SK-N-SH (cell line): Measurements from ENCODE around the gene ABLIM2. TPM values are rescaled to one million over a fixed set of nuclear protein-coding genes. Genes with fewer than 3 reads are reported as not detected.

ENCODE experiments used
- CTCF ChIA-PET: fragments of 300-600, 350-600 bp; formaldehyde crosslinking; extraction: SDS; loops from one replicate; lab custom pipeline; 2021; lab: Yijun Ruan, JAX
- POLR2A ChIA-PET: fragments of 350-600 bp; sonication (Branson Sonifier 250); formaldehyde crosslinking; extraction: SDS; loops from one replicate; lab custom pipeline; 2020; ENCODE audit warnings: antibody characterized with exemption, inconsistent platforms; lab: Yijun Ruan, JAX
- DNase-seq: peaks from one replicate; pipeline ENCODE4 v3.0.0; 2012
- H2AFZ ChIP-seq: fragments of 200-600 bp; sonication (generic); 2 replicates; pipeline ENCODE4 v1.8.1; 2016; ENCODE audit warnings: antibody characterized with exemption, mild to moderate bottlenecking, low read depth
- H3F3A ChIP-seq: fragments of 200-600 bp; sonication (generic); replicated peaks from 2 replicates; pipeline ENCODE3; 2016; ENCODE audit warnings: antibody characterized with exemption, mild to moderate bottlenecking; ENCODE audit not compliant: insufficient read depth
- H3K27ac ChIP-seq, 2 experiments: fragments of 200-500 bp in 1 of 2; fragments of 200-600 bp in 1 of 2; sonication (Bioruptor generic) in 1 of 2; sonication (generic), shearing (Covaris generic) in 1 of 2; 2 replicates each; pipeline versions ENCODE4 v1.5.1 to v1.6.1; 2014 to 2016; ENCODE audit warnings: low read depth in 2 of 2, inconsistent platforms in 1 of 2, low read length in 1 of 2, mild to moderate bottlenecking in 1 of 2, mixed read lengths in 1 of 2
- H3K27me3 ChIP-seq: fragments of 200-600 bp; sonication (generic), shearing (Covaris generic); 2 replicates; pipeline ENCODE4 v1.6.1; 2016; ENCODE audit warnings: mixed run types; ENCODE audit not compliant: insufficient read depth
- H3K36me3 ChIP-seq, 2 experiments: fragments of 200-500 bp in 1 of 2; fragments of 200-600 bp in 1 of 2; sonication (Bioruptor generic) in 1 of 2; sonication (generic) in 1 of 2; replicated peaks in 1 of 2; 2 replicates each; pipeline versions ENCODE3 to v1.5.1; 2014 to 2016; ENCODE audit warnings: low read length in 1 of 2, mild to moderate bottlenecking in 1 of 2; ENCODE audit not compliant: insufficient read depth in 2 of 2, control insufficient read depth in 1 of 2
- H3K4me1 ChIP-seq, 2 experiments: fragments of 200-500 bp in 1 of 2; fragments of 200-600 bp in 1 of 2; sonication (Bioruptor generic) in 1 of 2; sonication (generic), shearing (Covaris generic) in 1 of 2; 2 replicates each; pipeline versions ENCODE4 v1.5.1 to v1.6.1; 2014 to 2016; ENCODE audit warnings: low read depth in 1 of 2, low read length in 1 of 2, mixed run types in 1 of 2; ENCODE audit not compliant: insufficient read depth in 2 of 2, control insufficient read depth in 1 of 2
- H3K4me2 ChIP-seq: fragments of 200-600 bp; sonication (generic), shearing (Covaris generic); 2 replicates; pipeline ENCODE4 v1.6.1; 2017; ENCODE audit warnings: mixed run types
- H3K4me3 ChIP-seq, 2 experiments: fragments of 200-500 bp in 1 of 2; fragments of 200-600 bp in 1 of 2; sonication (Bioruptor generic) in 1 of 2; sonication (generic), shearing (Covaris generic) in 1 of 2; 2 replicates each; pipeline versions ENCODE4 v1.5.1 to v1.8.1; 2014 to 2016; ENCODE audit warnings: low read depth in 2 of 2, inconsistent platforms in 1 of 2, low read length in 1 of 2, mild to moderate bottlenecking in 1 of 2, mixed read lengths in 1 of 2, moderate library complexity in 1 of 2
- H3K79me2 ChIP-seq: fragments of 200-600 bp; sonication (generic); 2 replicates; pipeline ENCODE4 v1.8.1; 2017; ENCODE audit warnings: mild to moderate bottlenecking; ENCODE audit not compliant: insufficient read depth
- H3K9ac ChIP-seq: fragments of 200-600 bp; sonication (generic); 2 replicates; pipeline ENCODE4 v1.6.1; 2017; ENCODE audit warnings: mixed run types
- H3K9me2 ChIP-seq: fragments of 200-600 bp; sonication (generic); 2 replicates; pipeline ENCODE4 v1.6.1; 2017; ENCODE audit warnings: mixed run types
- H3K9me3 ChIP-seq: fragments of 200-600 bp; sonication (generic); 2 replicates; pipeline ENCODE4 v1.6.1; 2017; ENCODE audit warnings: mixed run types, mild to moderate bottlenecking, moderate library complexity
- H4K20me1 ChIP-seq: fragments of 200-600 bp; sonication (generic); 2 replicates; pipeline ENCODE4 v1.6.1; 2017; ENCODE audit warnings: mild to moderate bottlenecking, mixed run types; ENCODE audit not compliant: insufficient read depth
- CHD2 ChIP-seq: fragments of 150-350 bp; IDR thresholded peaks from 2 replicates; pipeline ENCODE4 v1.6.1; 2018; ENCODE audit warnings: low read length; ENCODE audit not compliant: partially characterized antibody
- EP300 ChIP-seq, 2 experiments: IDR thresholded peaks; 2 replicates each; pipeline versions ENCODE4 v1.4.0 to v1.6.1; 2012; ENCODE audit warnings: borderline replicate concordance in 1 of 2, low read depth in 1 of 2, low read length in 1 of 2
- FOSL2 ChIP-seq: IDR thresholded peaks from 2 replicates; pipeline ENCODE4 v1.4.0; 2012; ENCODE audit warnings: low read depth, mild to moderate bottlenecking, moderate library complexity, borderline replicate concordance
- FOXM1 ChIP-seq: IDR thresholded peaks from 2 replicates; pipeline ENCODE4 v1.4.0; 2012; ENCODE audit warnings: low read depth, mild to moderate bottlenecking
- GATA2 ChIP-seq: sonication (generic); formaldehyde crosslinking; IDR thresholded peaks from 2 replicates; pipeline ENCODE4 v1.5.0; 2020; ENCODE audit warnings: mild to moderate bottlenecking, missing genetic modification reagents
- MXI1 ChIP-seq: IDR thresholded peaks from 2 replicates; pipeline ENCODE4 v1.6.1; 2012; ENCODE audit warnings: mild to moderate bottlenecking, low read depth, low read length, improper control_type of control experiment
- NRF1 ChIP-seq: IDR thresholded peaks from 2 replicates; pipeline ENCODE4 v1.6.1; 2012; ENCODE audit warnings: low read depth, mild to moderate bottlenecking, low read length
- POLR2AphosphoS5 ChIP-seq: IDR thresholded peaks from 2 replicates; pipeline ENCODE4 v1.6.1; 2012; ENCODE audit warnings: low read depth, low read length
- RCOR1 ChIP-seq: fragments of 150-350 bp; IDR thresholded peaks from 2 replicates; pipeline ENCODE4 v1.6.1; 2017; ENCODE audit warnings: antibody characterized with exemption, low read length
- TAF1 ChIP-seq: IDR thresholded peaks from 2 replicates; pipeline ENCODE4 v1.6.1; 2012; ENCODE audit warnings: low read depth, mild to moderate bottlenecking, low read length, moderate library complexity, borderline replicate concordance
- YY1 ChIP-seq: IDR thresholded peaks from 2 replicates; pipeline ENCODE4 v1.4.0; 2012; ENCODE audit warnings: low read depth, mild to moderate bottlenecking
- WGBS: methylation state at CpG from one replicate; pipeline ENCODE4 v1.1.6; 2017; ENCODE audit warnings: low lambda C conversion rate; 5-methylcytosine and 5-hydroxymethylcytosine counted together
- polyA plus RNA-seq, 3 experiments: library from polyadenylated mRNA; depleted of rRNA; stranded (reverse); fragments of >200 nt; gene quantifications; 2 replicates each; pipeline ENCODE4 v1.2.3, GENCODE V29; 2012
- TF ChIP-seq, protein P1 (sequence below): IDR thresholded peaks from 2 replicates; pipeline ENCODE4 v1.4.0; 2012; ENCODE audit warnings: low read depth
- TF ChIP-seq, protein P2 (sequence below): IDR thresholded peaks from 2 replicates; pipeline ENCODE4; 2012

ABLIM2 gene
- polyA plus RNA-seq (2012; rRNA removed): 0.53 and 0.80 TPM in 2 replicates
- 0.50 and 0.66 TPM in 2 replicates for polyA plus RNA-seq (2012; cell fraction: cytosol; rRNA removed)
- polyA plus RNA-seq (2012; cell fraction: nucleus; rRNA removed): 1.1 and 4.2 TPM in 2 replicates

DNA sequence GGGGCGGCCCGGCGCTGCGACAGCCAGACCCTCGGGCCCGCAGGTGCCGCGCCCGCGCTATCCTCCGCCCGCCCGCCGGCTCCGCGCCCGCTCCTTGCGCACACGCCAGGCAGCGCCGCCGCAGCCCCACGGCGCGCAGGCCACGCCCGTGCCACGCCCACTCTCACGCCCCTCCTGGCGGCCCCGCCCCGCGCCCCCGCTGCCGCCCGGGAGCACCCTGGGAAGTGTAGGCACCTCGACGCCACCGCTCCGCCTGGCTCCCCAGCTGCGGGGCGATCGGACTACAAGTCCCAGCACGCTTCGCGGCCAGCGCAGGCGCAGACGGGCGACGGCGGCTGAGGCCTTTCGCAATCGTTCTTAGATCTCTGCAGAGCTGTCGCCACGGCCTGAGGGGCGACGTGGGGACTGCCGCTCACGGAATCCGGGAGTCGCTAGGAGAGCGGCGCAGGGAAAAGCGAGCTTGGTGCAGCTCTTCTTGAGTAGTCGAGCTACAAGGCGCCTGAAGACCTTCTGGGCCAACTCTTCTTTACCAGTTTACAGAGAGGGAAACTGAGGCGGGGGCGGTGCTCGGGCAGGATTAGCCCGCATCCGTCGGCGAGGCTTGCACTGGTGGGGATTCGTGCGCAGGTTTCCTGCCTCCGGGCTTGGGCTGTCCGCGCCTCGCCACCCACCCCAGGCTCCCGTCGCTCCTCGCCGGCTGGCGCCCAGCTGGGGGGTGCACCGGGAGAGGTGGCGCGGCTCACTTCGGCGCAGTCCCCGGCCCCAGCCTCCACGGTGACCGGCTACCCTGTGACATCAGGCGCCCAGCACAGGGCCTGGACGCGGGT is at the start of gene ABLIM2:
Gene ABLIM2, minus strand, starts transcription at position 104 of the 827 bp plus-strand sequence. CDS start 124 bp downstream, outside the sequence.
- peaks cover 0 to 21% of the 10 kb centered on the region in 2 experiments; a peak in 1 of 4 replicates for H3K4me1 ChIP-seq
- H3K36me3 ChIP-seq: no peaks in the 10 kb centered on the region
- no peaks in the 10 kb centered on the region for H3F3A ChIP-seq
- 1% methylated on average over 32 of the region's 96 CpGs for WGBS
- no peaks in the 10 kb centered on the region for H3K9me3 ChIP-seq
- no peaks in the 10 kb centered on the region for H4K20me1 ChIP-seq
- no peaks in the 10 kb centered on the region for H3K9me2 ChIP-seq
- H2AFZ ChIP-seq: peak within 1 kb of the TSS; percentile 94
- H3K27ac ChIP-seq: peak within 1 kb of the TSS in 1 of 2 experiments; percentile 58; a peak in 1 of 4 replicates
- peak within 1 kb of the TSS; percentile 57 to 86 for H3K4me3 ChIP-seq
- POLR2A ChIA-PET: no interaction called here
- peak within 1 kb of the TSS; percentile 69 for H3K9ac ChIP-seq
- TF ChIP-seq RCOR1: no peak
- TF ChIP-seq CHD2: peak; percentile 44
- TF ChIP-seq, protein P1, sequence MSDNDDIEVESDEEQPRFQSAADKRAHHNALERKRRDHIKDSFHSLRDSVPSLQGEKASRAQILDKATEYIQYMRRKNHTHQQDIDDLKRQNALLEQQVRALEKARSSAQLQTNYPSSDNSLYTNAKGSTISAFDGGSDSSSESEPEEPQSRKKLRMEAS: peak; percentile 31; the same call in 1 of the 2 replicates
- peak; percentile 89 for TF ChIP-seq GATA2 (CRISPR knock-in tag)
- peak; percentile 77 for TF ChIP-seq POLR2AphosphoS5
- TF ChIP-seq, protein P2, sequence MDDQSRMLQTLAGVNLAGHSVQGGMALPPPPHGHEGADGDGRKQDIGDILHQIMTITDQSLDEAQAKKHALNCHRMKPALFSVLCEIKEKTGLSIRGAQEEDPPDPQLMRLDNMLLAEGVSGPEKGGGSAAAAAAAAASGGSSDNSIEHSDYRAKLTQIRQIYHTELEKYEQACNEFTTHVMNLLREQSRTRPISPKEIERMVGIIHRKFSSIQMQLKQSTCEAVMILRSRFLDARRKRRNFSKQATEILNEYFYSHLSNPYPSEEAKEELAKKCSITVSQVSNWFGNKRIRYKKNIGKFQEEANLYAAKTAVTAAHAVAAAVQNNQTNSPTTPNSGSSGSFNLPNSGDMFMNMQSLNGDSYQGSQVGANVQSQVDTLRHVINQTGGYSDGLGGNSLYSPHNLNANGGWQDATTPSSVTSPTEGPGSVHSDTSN: no peak; the same call in 1 of the 2 replicates
- peak; percentile 76 for TF ChIP-seq MXI1
- peak; percentile 83 for TF ChIP-seq NRF1
- TF ChIP-seq TAF1: peak; percentile 50; the same call in 1 of the 2 replicates
- H3K27me3 ChIP-seq: peaks cover 13% of the 10 kb centered on the region; the same call in 1 of the 2 replicates
- CTCF ChIA-PET: interaction anchor here (0.8 to 5.0 kb wide), 5 partner anchors 14 to 108 kb away, joined by 3 to 26 read pairs (median 3); no protein-coding TSS in a partner anchor
- H3K4me2 ChIP-seq: peak within 1 kb of the TSS; percentile 100
- H3K79me2 ChIP-seq: no peaks in the 10 kb centered on the region
- DNase-seq: peak; percentile 99

DNA sequence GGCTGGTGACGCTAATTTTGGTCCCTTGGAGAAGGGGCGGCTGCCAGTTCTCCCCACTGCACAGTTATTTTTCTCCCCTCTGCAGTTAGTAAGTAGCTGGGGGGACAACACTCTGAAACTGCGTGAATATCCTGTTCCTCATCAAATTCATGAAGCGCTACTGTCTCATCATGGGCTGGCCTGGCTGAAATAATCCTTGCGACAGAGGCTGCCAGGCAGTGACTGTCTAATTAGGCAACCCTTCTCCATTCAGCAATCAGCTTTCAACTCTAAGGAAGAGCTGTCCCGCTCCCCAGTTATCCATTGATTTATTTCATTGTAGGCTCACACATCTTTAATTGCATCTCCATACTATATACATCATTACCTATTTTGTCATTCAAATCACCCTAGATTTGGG is 48.7 kb upstream of the ABLIM2 start:
- no peak overlapping the region for H3K9ac ChIP-seq
- no peaks in the 10 kb centered on the region for H3K36me3 ChIP-seq
- ChIA-PET CTCF (no interaction called here), POLR2A (interaction anchor here (0.6 kb wide), 1 partner anchor 17 kb away, joined by 3 read pairs; no protein-coding TSS in a partner anchor)
- peaks cover 0 to 36% of the 10 kb centered on the region in 2 experiments; a peak in 1 of 4 replicates for H3K4me1 ChIP-seq
- 97% methylated on average over 6 of the region's 6 CpGs for WGBS
- no peaks in the 10 kb centered on the region for H3K27me3 ChIP-seq
- H3K9me3 ChIP-seq: no peaks in the 10 kb centered on the region
- DNase-seq: no peak
- H3K9me2 ChIP-seq: no peaks in the 10 kb centered on the region
- no peak for TF ChIP-seq EP300 (IDR thresholded peaks at IDR 0.05; ENCODE audit: borderline replicate concordance in 1 of 2, low read depth in 1 of 2, low read length in 1 of 2)
- TF ChIP-seq YY1: no peak
- no peak for TF ChIP-seq FOXM1
- no peak for TF ChIP-seq FOSL2
- TF ChIP-seq, all 33 proteins: peak for 0
- Histone ChIP-seq H2AFZ (no peak overlapping the region), H4K20me1 (no peaks in the 10 kb centered on the region), H3K79me2 (no peaks in the 10 kb centered on the region), H3K4me2 (no peak overlapping the region), H3K27ac (no peak overlapping the region), H3F3A (no peaks in the 10 kb centered on the region), H3K4me3 (no peak overlapping the region)
